ENCODE results near the gene RPS6KA1. TPM values are rescaled to one million over a fixed set of nuclear protein-coding genes. Genes with fewer than 3 reads are reported as not detected.
A peak's percentile ranks its signal among the peaks of the same experiment; 100 is the strongest.
"Not testable (repeated sequence)": the region's sequence is repeated elsewhere in the genome, so short reads cannot be mapped to it uniquely, and the experiment has no call there.

RPS6KA1 gene
- total RNA-seq, 2 donors from 2014 or later, result 154 to 211 TPM

DNA sequence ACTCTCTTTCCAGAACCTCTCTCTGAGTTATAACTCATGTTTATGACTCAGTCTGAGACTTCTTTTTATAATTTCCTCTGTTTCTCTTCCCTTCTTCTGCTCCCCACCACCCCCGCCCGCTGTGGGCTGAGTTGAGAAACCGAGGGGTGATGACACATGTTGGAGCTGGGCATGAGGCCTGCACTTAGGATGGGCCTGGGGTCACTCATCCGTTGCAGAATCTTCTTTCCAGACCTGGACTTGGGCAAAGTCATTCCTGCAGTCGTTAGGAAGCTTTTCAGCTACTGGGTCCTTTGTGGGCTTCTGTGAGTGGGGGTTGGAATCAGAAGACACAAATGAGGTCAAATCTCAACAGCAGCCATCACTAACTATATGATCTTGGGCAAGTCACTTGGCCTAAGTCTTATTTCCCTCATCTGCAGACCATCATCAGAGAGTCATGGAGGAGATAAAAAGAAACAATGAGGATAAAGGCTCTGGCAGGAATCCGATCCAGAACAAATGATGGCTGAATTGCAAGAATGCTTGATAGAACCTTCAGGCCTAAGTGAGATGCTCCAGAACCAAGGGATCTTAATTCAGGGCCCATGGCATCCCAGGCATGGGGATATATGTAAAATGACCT lies 53.4 kb downstream of the RPS6KA1 start:
- Mint-ChIP-seq H3K4me1 (peaks cover 39% of the 10 kb centered on the region), H3K27me3 (no peaks in the 10 kb centered on the region)

GRCh38 chr1:26583646-26584485 lies 54.3 kb downstream of the RPS6KA1 start:
- Mint-ChIP-seq H3K36me3 (ENCODE audit: low read depth) (no peaks in the 10 kb centered on the region), H3K27me3 (no peaks in the 10 kb centered on the region), H3K9me3 (no peaks in the 10 kb centered on the region), H3K27ac (peak overlapping the region; percentile 69), H3K4me1 (peaks cover 34% of the 10 kb centered on the region), H3K4me3 (no peak overlapping the region)
- ATAC-seq (replicated peaks), result peak; percentile 9

More for the DNA sequence above, 53.4 kb downstream of the RPS6KA1 start:
- peak; percentile 67 for ATAC-seq (replicated peaks)
- Mint-ChIP-seq H3K36me3 (ENCODE audit: low read depth) (no peaks in the 10 kb centered on the region), H3K9me3 (no peaks in the 10 kb centered on the region), H3K27ac (peak overlapping the region; percentile 69), H3K4me3 (peak overlapping the region; percentile 61)

GRCh38 chr1:26584588-26584987 lies 55.0 kb downstream of the RPS6KA1 start:
- peaks cover 28% of the 10 kb centered on the region for H3K4me1 Mint-ChIP-seq
- not testable (repeated sequence) for H3K4me3 Mint-ChIP-seq; H3K9me3 Mint-ChIP-seq; H3K27ac Mint-ChIP-seq; ATAC-seq (replicated peaks); H3K27me3 Mint-ChIP-seq; H3K36me3 Mint-ChIP-seq (ENCODE audit: low read depth)

DNA sequence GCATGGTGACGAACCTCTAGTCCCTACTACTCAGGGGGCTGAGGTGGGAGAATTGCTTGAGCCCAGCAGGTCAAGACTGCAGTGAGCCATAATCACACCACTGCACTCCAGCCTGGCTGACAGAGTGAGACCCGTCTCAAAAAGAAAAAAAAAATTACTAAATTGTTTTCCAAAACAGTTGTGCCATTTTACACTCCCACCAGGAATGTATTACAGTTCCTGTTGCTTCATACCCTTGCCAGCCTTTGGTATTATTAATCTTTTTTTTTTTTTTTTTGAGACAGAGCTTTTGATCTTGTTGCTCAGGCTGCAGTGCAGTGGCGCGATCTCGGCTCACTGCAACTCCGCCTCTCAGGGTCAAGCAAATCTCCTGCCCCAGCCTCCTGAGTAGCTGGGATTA lies 55.9 kb downstream of the RPS6KA1 start:
- H3K27me3 Mint-ChIP-seq, result no peaks in the 10 kb centered on the region
- no peak overlapping the region for H3K27ac Mint-ChIP-seq
- H3K4me1 Mint-ChIP-seq, result peaks cover 21% of the 10 kb centered on the region
- H3K9me3 Mint-ChIP-seq, result no peaks in the 10 kb centered on the region
- H3K4me3 Mint-ChIP-seq, result no peak overlapping the region
- no peaks in the 10 kb centered on the region for H3K36me3 Mint-ChIP-seq (ENCODE audit: low read depth)
- ATAC-seq (replicated peaks), result no peak

DNA sequence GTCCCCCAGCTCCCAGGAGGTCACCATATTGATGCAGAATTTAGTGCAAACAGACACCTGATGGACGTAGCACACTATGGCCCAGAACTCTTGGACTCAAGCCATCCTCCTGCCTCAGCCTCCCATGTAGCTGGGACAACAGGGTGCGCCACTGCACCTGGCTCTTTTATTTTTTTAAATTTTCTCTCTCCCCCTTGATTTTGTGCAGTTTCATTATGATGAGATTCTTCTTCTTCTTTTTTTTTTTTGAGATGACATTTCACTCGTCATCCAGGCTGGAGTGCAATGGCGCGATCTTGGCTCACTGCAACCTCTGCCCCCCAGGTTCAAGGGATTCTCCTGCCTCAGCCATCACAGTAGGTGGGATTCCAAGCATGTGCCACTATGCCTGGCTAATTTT lies 63.8 kb downstream of the RPS6KA1 start:
- H3K4me1 Mint-ChIP-seq, result peaks cover 5% of the 10 kb centered on the region
- no peak overlapping the region for H3K4me3 Mint-ChIP-seq
- H3K36me3 Mint-ChIP-seq (ENCODE audit: low read depth), result no peaks in the 10 kb centered on the region
- H3K27me3 Mint-ChIP-seq, result no peaks in the 10 kb centered on the region
- no peak for ATAC-seq (replicated peaks)
- no peak overlapping the region for H3K27ac Mint-ChIP-seq
- H3K9me3 Mint-ChIP-seq, result no peaks in the 10 kb centered on the region

DNA sequence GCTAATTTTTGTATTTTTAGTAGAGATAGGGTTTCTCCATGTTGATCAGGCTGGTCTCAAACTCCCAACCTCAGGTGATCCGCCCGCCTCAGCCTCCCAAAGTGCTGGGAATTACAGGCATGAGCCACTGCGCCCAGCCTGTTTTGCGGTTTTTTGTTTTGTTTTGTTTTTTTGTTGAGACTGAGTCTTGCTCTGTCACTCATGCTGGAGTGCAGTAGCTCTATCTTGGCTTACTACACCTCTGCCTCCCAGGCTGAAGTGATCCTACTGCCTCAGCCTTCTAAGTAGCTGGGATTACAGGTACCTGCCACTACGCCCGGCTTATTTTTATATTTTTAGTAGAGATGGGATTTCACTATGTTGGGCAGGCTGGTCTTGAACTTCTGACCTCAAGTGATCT lies 65.0 kb downstream of the RPS6KA1 start:
- H3K4me1 Mint-ChIP-seq; H3K4me3 Mint-ChIP-seq; H3K9me3 Mint-ChIP-seq; H3K27me3 Mint-ChIP-seq; ATAC-seq (replicated peaks); H3K27ac Mint-ChIP-seq; H3K36me3 Mint-ChIP-seq (ENCODE audit: low read depth): not testable (repeated sequence)

- Mint-ChIP-seq H3K27me3 (no peaks in the 10 kb centered on the region), H3K4me1 (peaks cover 5% of the 10 kb centered on the region), H3K9me3 (no peaks in the 10 kb centered on the region), H3K27ac (no peak overlapping the region), H3K4me3 (no peak overlapping the region), H3K36me3 (ENCODE audit: low read depth) (no peaks in the 10 kb centered on the region)
- ATAC-seq (replicated peaks), result peak; percentile 75
Observed at GRCh38 chr1:26597629-26598039, 68.1 kb downstream of the RPS6KA1 start.

GRCh38 chr1:26598890-26599289 lies 69.3 kb downstream of the RPS6KA1 start:
- Mint-ChIP-seq H3K4me1 (peaks cover 5% of the 10 kb centered on the region), H3K9me3 (no peaks in the 10 kb centered on the region), H3K27ac (no peak overlapping the region), H3K4me3 (no peak overlapping the region), H3K27me3 (no peaks in the 10 kb centered on the region), H3K36me3 (ENCODE audit: low read depth) (no peaks in the 10 kb centered on the region)
- ATAC-seq (replicated peaks), result no peak

GRCh38 chr1:26602378-26602959 lies 72.9 kb downstream of the RPS6KA1 start:
- H3K4me3 Mint-ChIP-seq, result no peak overlapping the region
- no peak for ATAC-seq (replicated peaks)
- H3K9me3 Mint-ChIP-seq, result no peaks in the 10 kb centered on the region
- no peaks in the 10 kb centered on the region for H3K27me3 Mint-ChIP-seq
- H3K36me3 Mint-ChIP-seq (ENCODE audit: low read depth), result no peaks in the 10 kb centered on the region
- no peak overlapping the region for H3K27ac Mint-ChIP-seq
- H3K4me1 Mint-ChIP-seq, result peaks cover 5% of the 10 kb centered on the region

DNA sequence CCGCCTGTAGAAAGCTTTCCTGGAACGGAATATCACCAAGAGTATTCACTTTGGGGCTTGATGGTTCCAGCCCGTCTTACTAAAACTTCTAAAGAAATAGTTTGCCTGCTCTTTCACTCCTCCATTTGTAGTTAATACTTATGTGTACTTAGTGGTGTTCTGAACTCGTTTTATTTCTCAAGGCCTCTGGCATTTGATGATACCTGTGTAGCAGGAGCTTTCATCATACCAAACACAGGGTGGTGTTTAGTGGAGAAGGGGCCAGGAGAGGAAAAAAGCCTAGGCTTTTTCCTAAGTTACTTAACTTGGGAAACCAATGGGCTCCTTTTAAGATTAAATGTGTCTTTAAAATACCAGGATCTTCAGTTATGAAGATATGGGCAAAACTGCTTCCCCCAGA lies 74.3 kb downstream of the RPS6KA1 start:
- H3K4me1 Mint-ChIP-seq, result no peaks in the 10 kb centered on the region
- H3K4me3 Mint-ChIP-seq, result no peak overlapping the region
- no peaks in the 10 kb centered on the region for H3K9me3 Mint-ChIP-seq
- no peak overlapping the region for H3K27ac Mint-ChIP-seq
- H3K27me3 Mint-ChIP-seq, result peaks cover 1% of the 10 kb centered on the region
- no peaks in the 10 kb centered on the region for H3K36me3 Mint-ChIP-seq (ENCODE audit: low read depth)
- ATAC-seq (replicated peaks), result no peak

DNA sequence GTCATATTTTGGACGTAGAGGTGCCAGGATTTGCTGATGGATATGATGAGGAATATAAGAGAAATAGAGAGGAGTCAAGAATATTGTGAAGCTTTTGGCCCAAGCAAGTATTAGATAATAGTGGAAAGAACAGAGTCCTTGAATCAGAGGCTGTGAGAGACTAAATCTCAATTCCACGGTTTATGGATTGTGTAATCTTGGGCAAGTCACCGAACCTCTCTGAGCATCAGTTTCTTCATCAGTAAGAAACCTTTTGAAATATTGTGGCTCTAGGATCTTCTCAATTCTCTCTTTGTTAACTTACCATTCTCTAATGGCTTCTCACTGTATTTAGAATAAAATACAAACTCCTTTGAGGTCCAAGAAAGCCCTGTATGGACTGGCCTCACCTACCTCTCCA lies 77.6 kb downstream of the RPS6KA1 start:
- Mint-ChIP-seq H3K4me1 (no peaks in the 10 kb centered on the region), H3K36me3 (ENCODE audit: low read depth) (no peaks in the 10 kb centered on the region), H3K9me3 (no peaks in the 10 kb centered on the region), H3K4me3 (no peak overlapping the region), H3K27me3 (peaks cover 4% of the 10 kb centered on the region), H3K27ac (no peak overlapping the region)
- no peak for ATAC-seq (replicated peaks)

GRCh38 chr1:26608895-26609294 lies 79.3 kb downstream of the RPS6KA1 start:
- Mint-ChIP-seq H3K36me3 (ENCODE audit: low read depth) (no peaks in the 10 kb centered on the region), H3K27ac (no peak overlapping the region), H3K27me3 (peaks cover 4% of the 10 kb centered on the region), H3K4me3 (no peak overlapping the region), H3K4me1 (no peaks in the 10 kb centered on the region), H3K9me3 (no peaks in the 10 kb centered on the region)
- ATAC-seq (replicated peaks), result no peak

DNA sequence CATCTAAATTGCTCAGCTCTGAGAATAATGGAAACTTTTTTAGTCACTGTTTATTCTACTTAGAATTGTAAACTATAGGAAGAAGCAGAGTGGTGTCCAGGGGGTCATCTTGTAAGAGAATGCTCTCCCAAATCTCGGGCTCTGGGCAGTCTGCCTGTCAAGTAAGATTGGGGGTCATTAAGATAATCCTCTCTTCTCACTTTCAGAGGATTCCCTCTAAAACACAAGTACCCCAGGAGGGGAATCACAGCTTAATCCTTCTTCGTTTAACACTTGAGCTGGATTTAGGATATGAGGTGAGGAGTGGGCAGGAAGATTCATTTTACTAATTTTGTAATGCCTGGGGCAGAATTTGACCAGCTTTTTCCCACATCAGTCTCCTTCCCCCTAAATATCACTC lies 81.2 kb downstream of the RPS6KA1 start:
- H3K27ac Mint-ChIP-seq, result no peak overlapping the region
- no peaks in the 10 kb centered on the region for H3K36me3 Mint-ChIP-seq (ENCODE audit: low read depth)
- no peaks in the 10 kb centered on the region for H3K9me3 Mint-ChIP-seq
- no peaks in the 10 kb centered on the region for H3K4me1 Mint-ChIP-seq
- no peak for ATAC-seq (replicated peaks)
- no peak overlapping the region for H3K4me3 Mint-ChIP-seq
- peaks cover 4% of the 10 kb centered on the region for H3K27me3 Mint-ChIP-seq

DNA sequence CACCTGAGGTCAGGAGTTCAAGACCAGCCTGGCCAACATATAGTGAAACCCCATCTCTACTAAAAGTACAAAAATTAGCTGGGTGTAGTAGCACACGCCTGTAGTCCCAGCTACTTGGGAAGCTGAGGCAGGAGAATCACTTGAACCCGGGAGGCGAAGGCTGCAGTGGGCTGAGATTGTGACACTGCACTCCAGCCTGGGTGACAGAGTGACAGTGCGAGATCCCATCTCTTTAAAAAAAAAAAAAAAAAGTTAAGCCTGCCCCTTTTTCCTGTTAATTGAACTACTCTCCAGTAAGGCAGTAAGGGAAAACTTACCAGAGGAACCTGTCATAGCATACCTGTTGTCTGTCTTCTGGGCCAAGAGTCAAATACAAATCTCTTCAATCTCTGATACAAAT lies 83.1 kb downstream of the RPS6KA1 start:
- H3K4me1 Mint-ChIP-seq; H3K9me3 Mint-ChIP-seq; H3K27ac Mint-ChIP-seq; ATAC-seq (replicated peaks); H3K36me3 Mint-ChIP-seq (ENCODE audit: low read depth); H3K27me3 Mint-ChIP-seq; H3K4me3 Mint-ChIP-seq: not testable (repeated sequence)

All from activated T-helper 17 cell treated with anti-CD3 and anti-CD28 coated beads, Interleukin-2, amount 50 U/mL, for 72 hours (primary cell).